CD14-positive monocyte (primary cell): Measurements from ENCODE around the gene KRTAP5-6. TPM values are rescaled to one million over a fixed set of nuclear protein-coding genes. Genes with fewer than 3 reads are reported as not detected.

Source experiments
- DNase-seq, 3 donors: peaks; one replicate each; pipeline ENCODE4 v3.0.0-alpha.2; 2011 to 2022
- H2AFZ ChIP-seq: 2 replicates; pipeline ENCODE4 v1.6.0; 2012; ENCODE audit warnings: mild to moderate bottlenecking, low read depth, low read length, inconsistent platforms; ENCODE audit not compliant: insufficient read depth, poor library complexity, severe bottlenecking
- H3K27ac ChIP-seq, 2 donors: 1 replicate in 1 of 2; 2 replicates in 1 of 2; pipeline ENCODE4 v1.5.1; 2012 to 2013; ENCODE audit warnings: low read length in 2 of 2, control low read depth in 1 of 2, inconsistent platforms in 1 of 2, low read depth in 1 of 2, mild to moderate bottlenecking in 1 of 2
- H3K27me3 ChIP-seq, 2 donors: one replicate each; pipeline versions ENCODE4 v1.6.0 to v1.6.1; 2011 to 2013; ENCODE audit warnings: low read length in 2 of 2; ENCODE audit not compliant: control insufficient read depth in 2 of 2, insufficient read depth in 2 of 2
- H3K36me3 ChIP-seq, 2 donors: replicated peaks in 1 of 2; 1 replicate in 1 of 2; 2 replicates in 1 of 2; pipeline versions ENCODE4 v1.5.1 to v1.6.1; 2012 to 2013; ENCODE audit warnings: low read length in 2 of 2, control low read depth in 1 of 2, inconsistent platforms in 1 of 2, mild to moderate bottlenecking in 1 of 2; ENCODE audit not compliant: insufficient read depth in 2 of 2, control insufficient read depth in 1 of 2
- H3K4me1 ChIP-seq, 2 donors: 1 replicate in 1 of 2; 2 replicates in 1 of 2; pipeline versions ENCODE4 v1.5.1 to v1.6.1; 2012 to 2013; ENCODE audit warnings: low read length in 2 of 2, control low read depth in 1 of 2, inconsistent platforms in 1 of 2, mild to moderate bottlenecking in 1 of 2, moderate library complexity in 1 of 2; ENCODE audit not compliant: insufficient read depth in 2 of 2, control insufficient read depth in 1 of 2
- H3K4me2 ChIP-seq: replicated peaks from 2 replicates; pipeline ENCODE3; 2012; ENCODE audit warnings: low read length, moderate library complexity, mild to moderate bottlenecking; ENCODE audit not compliant: poor library complexity, severe bottlenecking; ENCODE audit errors: extremely low read depth
- H3K4me3 ChIP-seq, 3 experiments: fragments of 200-600 bp in 1 of 3; sonication (generic) in 1 of 3; replicated peaks in 1 of 3; 1 replicate in 2 of 3; 2 replicates in 1 of 3; pipeline ENCODE4 v1.5.1; 2011 to 2013; ENCODE audit warnings: low read length in 3 of 3, mild to moderate bottlenecking in 3 of 3, control low read depth in 2 of 3, low read depth in 2 of 3, inconsistent platforms in 1 of 3, moderate library complexity in 1 of 3
- H3K79me2 ChIP-seq: 2 replicates; pipeline ENCODE4 v1.6.0; 2012; ENCODE audit warnings: mild to moderate bottlenecking, control low read depth, inconsistent platforms, low read length, moderate library complexity; ENCODE audit not compliant: insufficient read depth
- H3K9ac ChIP-seq: 2 replicates; pipeline ENCODE4 v1.6.0; 2017; ENCODE audit warnings: low read length, mild to moderate bottlenecking; ENCODE audit not compliant: insufficient read depth, poor library complexity, severe bottlenecking
- H3K9me3 ChIP-seq, 2 donors: replicated peaks in 1 of 2; 1 replicate in 1 of 2; 2 replicates in 1 of 2; pipeline versions ENCODE4 v1.5.1 to v1.6.1; 2012 to 2013; ENCODE audit warnings: low read length in 2 of 2, control low read depth in 1 of 2; ENCODE audit not compliant: control insufficient read depth in 1 of 2, insufficient read depth in 1 of 2
- H4K20me1 ChIP-seq: 2 replicates; pipeline ENCODE4 v1.6.0; 2012; ENCODE audit warnings: mild to moderate bottlenecking, low read length, control low read depth, moderate library complexity; ENCODE audit not compliant: insufficient read depth
- H3K27ac Mint-ChIP-seq, 7 donors: one replicate each; pipeline ENCODE4 v1.8.0; 2020; ENCODE audit warnings: mild to moderate bottlenecking in 7 of 7, mixed read lengths in 7 of 7, moderate library complexity in 6 of 7, inconsistent platforms in 2 of 7
- H3K27me3 Mint-ChIP-seq, 3 donors: one replicate each; pipeline ENCODE4 v1.8.0; 2021 to 2022; ENCODE audit warnings: low read depth in 3 of 3, mild to moderate bottlenecking in 3 of 3, mixed read lengths in 3 of 3, moderate library complexity in 3 of 3, inconsistent platforms in 1 of 3
- H3K36me3 Mint-ChIP-seq, 2 donors: one replicate each; pipeline ENCODE4 v1.8.0; 2020; ENCODE audit warnings: mixed read lengths in 2 of 2, inconsistent platforms in 1 of 2, mild to moderate bottlenecking in 1 of 2
- H3K4me1 Mint-ChIP-seq: one replicate; pipeline ENCODE4 v1.8.0; 2020; ENCODE audit warnings: mild to moderate bottlenecking, mixed read lengths
- H3K4me3 Mint-ChIP-seq, 2 donors: one replicate each; pipeline ENCODE4 v1.8.0; 2020; ENCODE audit warnings: mild to moderate bottlenecking in 2 of 2, mixed read lengths in 2 of 2, moderate library complexity in 1 of 2
- H3K9me3 Mint-ChIP-seq, 7 donors: one replicate each; pipeline ENCODE4 v1.8.0; 2020 to 2022; ENCODE audit warnings: mixed read lengths in 7 of 7, mild to moderate bottlenecking in 6 of 7, moderate library complexity in 6 of 7, inconsistent platforms in 2 of 7
- WGBS: methylation state at CpG from one replicate; pipeline ENCODE4 v1.1.5; 2013; ENCODE audit warnings: missing lambda C conversion rate; ENCODE audit not compliant: insufficient coverage; 5-methylcytosine and 5-hydroxymethylcytosine counted together
- intact Hi-C, 2 donors: fragments of 100-400 bp; cut with micrococcal nuclease; formaldehyde crosslinking; loops; one replicate each; pipeline versions ENCODE4 v1.15.0 to v1.15.1; 2023
- polyA minus RNA-seq: library from RNA; depleted of rRNA, polyadenylated mRNA; stranded (reverse); fragments of >200 nt; gene quantifications from 2 replicates; pipeline ENCODE4 v1.2.3, GENCODE V29; 2012
- polyA plus RNA-seq, 3 donors: library from polyadenylated mRNA; depleted of rRNA in 1 of 3; unstranded in 2 of 3; stranded (reverse) in 1 of 3; fragments of 300-500 nt in 2 of 3; fragments of >200 nt in 1 of 3; fragmentation: Illumina TruSeq in 2 of 3; gene quantifications; 1 replicate in 2 of 3; 2 replicates in 1 of 3; pipeline ENCODE4 v1.2.3, GENCODE V29; 2012 to 2021
- total RNA-seq, 12 experiments: library from RNA in 1 of 12; stranded (reverse) in 1 of 12; fragments of 120-200 nt in 1 of 12; gene quantifications; one replicate each; pipeline ENCODE4 v1.2.4 and lab custom pipeline; 2013 to 2026; ENCODE audit warnings: mixed read lengths in 6 of 12, inconsistent platforms in 1 of 12
- TF ChIP-seq, protein P1 (sequence below): fragments of 200-600 bp; IDR thresholded peaks from one replicate; pipeline ENCODE4 v1.8.0; 2022; ENCODE audit warnings: antibody characterized with exemption, mild to moderate bottlenecking

KRTAP5-6 gene, protein sequence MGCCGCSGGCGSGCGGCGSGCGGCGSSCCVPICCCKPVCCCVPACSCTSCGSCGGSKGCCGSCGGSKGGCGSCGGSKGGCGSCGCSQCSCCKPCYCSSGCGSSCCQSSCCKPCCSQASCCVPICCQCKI
- not detected for total RNA-seq (2013)
- polyA plus RNA-seq (not detected), polyA minus RNA-seq (not detected in 2 replicates), total RNA-seq (lab: John Stamatoyannopoulos, UW) (0 reads per million in 11 experiments)

DNA sequence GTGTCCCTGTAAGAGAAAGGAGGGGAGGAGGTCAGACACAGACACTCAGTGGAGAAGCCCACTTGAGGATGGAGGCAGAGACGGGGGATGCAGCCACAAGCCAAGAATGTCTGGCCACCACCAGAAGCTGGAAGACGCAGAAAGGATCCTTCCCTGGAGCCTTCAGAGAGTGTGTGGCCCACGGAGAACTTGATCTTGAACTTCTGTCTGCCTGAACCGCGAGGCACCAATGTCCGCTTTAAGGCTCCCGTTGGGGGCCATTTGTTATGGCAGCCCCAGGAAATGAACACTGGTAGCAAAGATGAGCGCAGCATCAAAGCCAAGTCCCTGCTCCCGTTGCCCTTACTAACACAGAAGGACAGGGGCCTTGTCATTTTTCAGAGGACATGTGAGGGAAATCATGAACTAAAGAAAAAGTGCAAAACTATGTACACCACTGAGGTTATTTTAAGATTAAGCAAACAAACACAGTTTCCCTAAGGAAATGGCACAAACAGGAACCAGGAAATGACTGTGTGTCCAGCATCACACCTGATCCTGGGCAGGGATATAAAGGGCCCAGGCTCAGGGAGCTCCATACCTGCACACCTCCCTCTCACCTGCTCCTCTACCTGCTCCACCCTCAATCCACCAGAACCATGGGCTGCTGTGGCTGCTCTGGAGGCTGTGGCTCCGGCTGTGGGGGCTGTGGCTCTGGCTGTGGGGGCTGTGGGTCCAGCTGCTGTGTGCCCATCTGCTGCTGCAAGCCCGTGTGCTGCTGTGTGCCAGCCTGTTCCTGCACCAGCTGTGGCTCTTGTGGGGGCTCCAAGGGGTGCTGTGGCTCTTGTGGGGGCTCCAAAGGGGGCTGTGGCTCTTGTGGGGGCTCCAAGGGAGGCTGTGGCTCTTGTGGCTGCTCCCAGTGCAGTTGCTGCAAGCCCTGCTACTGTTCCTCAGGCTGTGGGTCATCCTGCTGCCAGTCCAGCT is at the start of gene KRTAP5-6:
TSS of gene KRTAP5-6 (plus strand) at position 588 of the 963 bp plus-strand sequence. CDS start at position 639, 51 bp downstream.
- no peak for DNase-seq
- intact Hi-C loops: loop anchor here (5.0 to 10.0 kb wide), 2 partner anchors 188 to 225 kb away; no protein-coding TSS in a partner anchor
- Mint-ChIP-seq H3K4me1 (peaks cover 5% of the 10 kb centered on the region), H3K9me3 (peaks cover 0 to 10% (median 6%) of the 10 kb centered on the region in 7 donors), H3K27ac (no peak within 1 kb of the TSS), H3K36me3 (no peaks in the 10 kb centered on the region), H3K4me3 (peak within 1 kb of the TSS in 1 of 2 donors; percentile 43), H3K27me3 (peaks cover 36 to 56% (median 39%) of the 10 kb centered on the region in 3 donors)
- Histone ChIP-seq H3K4me1 (peaks cover 10 to 14% of the 10 kb centered on the region in 2 donors), H3K27me3 (peaks cover 0 to 29% of the 10 kb centered on the region in 2 donors), H3K27ac (no peak within 1 kb of the TSS), H4K20me1 (no peaks in the 10 kb centered on the region), H3K4me2 (no peak within 1 kb of the TSS), H3K4me3 (no peak within 1 kb of the TSS), H3K79me2 (no peaks in the 10 kb centered on the region), H2AFZ (no peak within 1 kb of the TSS), H3K36me3 (no peaks in the 10 kb centered on the region), H3K9ac (no peak within 1 kb of the TSS), H3K9me3 (peaks cover 0 to 3% of the 10 kb centered on the region in 2 donors)
- 89% methylated on average over 7 of the region's 11 CpGs for WGBS
- TF ChIP-seq, protein P1, sequence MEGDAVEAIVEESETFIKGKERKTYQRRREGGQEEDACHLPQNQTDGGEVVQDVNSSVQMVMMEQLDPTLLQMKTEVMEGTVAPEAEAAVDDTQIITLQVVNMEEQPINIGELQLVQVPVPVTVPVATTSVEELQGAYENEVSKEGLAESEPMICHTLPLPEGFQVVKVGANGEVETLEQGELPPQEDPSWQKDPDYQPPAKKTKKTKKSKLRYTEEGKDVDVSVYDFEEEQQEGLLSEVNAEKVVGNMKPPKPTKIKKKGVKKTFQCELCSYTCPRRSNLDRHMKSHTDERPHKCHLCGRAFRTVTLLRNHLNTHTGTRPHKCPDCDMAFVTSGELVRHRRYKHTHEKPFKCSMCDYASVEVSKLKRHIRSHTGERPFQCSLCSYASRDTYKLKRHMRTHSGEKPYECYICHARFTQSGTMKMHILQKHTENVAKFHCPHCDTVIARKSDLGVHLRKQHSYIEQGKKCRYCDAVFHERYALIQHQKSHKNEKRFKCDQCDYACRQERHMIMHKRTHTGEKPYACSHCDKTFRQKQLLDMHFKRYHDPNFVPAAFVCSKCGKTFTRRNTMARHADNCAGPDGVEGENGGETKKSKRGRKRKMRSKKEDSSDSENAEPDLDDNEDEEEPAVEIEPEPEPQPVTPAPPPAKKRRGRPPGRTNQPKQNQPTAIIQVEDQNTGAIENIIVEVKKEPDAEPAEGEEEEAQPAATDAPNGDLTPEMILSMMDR: no peak

DNA sequence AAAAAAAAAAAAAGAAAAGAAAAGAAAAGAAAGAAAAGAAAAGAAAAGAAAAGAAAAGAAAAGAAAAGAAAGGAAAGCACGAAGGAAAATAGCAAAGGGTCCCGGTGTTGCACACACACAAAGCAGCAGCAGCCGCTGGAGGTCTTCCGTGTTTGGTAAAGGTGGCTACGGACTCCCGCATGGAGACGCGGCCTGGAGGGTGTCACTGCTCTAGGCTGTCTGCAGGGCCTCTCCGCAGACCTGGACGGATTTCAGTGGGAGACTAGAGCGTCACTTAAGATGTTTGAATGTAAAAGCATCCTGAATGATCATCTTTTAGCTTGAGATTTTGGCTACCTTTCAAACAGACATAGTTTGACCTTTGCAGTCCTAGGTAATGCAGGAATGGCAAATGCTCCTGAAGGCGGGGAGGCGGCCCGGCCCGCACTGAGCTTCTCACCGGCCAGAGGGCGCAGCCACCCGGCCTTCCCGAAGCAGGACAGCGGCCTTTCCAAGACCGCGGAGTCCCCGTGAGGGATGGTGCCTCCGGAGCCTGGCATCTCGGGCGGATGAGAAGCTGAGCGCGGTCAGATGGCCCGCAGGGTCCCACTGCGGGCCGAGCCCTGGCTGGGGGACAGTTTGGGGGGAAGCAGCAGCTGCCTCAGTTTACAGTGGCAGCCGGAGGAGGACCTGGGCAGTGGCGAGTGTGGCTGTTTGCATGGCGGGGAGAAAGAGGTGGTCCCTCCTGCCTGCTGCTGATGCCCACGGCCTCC is 48.9 kb upstream of the KRTAP5-6 start:
- H3K27me3 ChIP-seq: peaks cover 0 to under 1% of the 10 kb centered on the region in 2 donors
- TF ChIP-seq, protein P1: no peak
- no peaks in the 10 kb centered on the region for H3K4me1 Mint-ChIP-seq
- no peak overlapping the region for H3K27ac Mint-ChIP-seq
- no peak overlapping the region for H2AFZ ChIP-seq
- H4K20me1 ChIP-seq: no peaks in the 10 kb centered on the region
- no peak overlapping the region for H3K4me3 ChIP-seq
- no peaks in the 10 kb centered on the region for H3K4me1 ChIP-seq
- H3K4me3 Mint-ChIP-seq: no peak overlapping the region
- no peak overlapping the region for H3K4me2 ChIP-seq
- no peak overlapping the region for H3K9ac ChIP-seq
- DNase-seq: no peak
- intact Hi-C loops: no loop called here
- no peaks in the 10 kb centered on the region for H3K9me3 ChIP-seq
- WGBS: 97% methylated on average over 34 of the region's 35 CpGs
- H3K27me3 Mint-ChIP-seq: peaks cover 1 to 22% (median 11%) of the 10 kb centered on the region in 3 donors
- H3K79me2 ChIP-seq: no peaks in the 10 kb centered on the region
- no peaks in the 10 kb centered on the region for H3K9me3 Mint-ChIP-seq
- no peaks in the 10 kb centered on the region for H3K36me3 ChIP-seq
- H3K36me3 Mint-ChIP-seq: no peaks in the 10 kb centered on the region
- no peak overlapping the region for H3K27ac ChIP-seq
